ENCODE measurements around the gene PDC. TPM values are rescaled to one million over a fixed set of nuclear protein-coding genes. Genes with fewer than 3 reads are reported as not detected.

PDC gene
- total and polyA plus RNA-seq, 10 of the 15 experiments (the other 5 are each of a cell fraction or from before 2014, with no cell fraction given): 0.11 TPM; not detected in 9

DNA sequence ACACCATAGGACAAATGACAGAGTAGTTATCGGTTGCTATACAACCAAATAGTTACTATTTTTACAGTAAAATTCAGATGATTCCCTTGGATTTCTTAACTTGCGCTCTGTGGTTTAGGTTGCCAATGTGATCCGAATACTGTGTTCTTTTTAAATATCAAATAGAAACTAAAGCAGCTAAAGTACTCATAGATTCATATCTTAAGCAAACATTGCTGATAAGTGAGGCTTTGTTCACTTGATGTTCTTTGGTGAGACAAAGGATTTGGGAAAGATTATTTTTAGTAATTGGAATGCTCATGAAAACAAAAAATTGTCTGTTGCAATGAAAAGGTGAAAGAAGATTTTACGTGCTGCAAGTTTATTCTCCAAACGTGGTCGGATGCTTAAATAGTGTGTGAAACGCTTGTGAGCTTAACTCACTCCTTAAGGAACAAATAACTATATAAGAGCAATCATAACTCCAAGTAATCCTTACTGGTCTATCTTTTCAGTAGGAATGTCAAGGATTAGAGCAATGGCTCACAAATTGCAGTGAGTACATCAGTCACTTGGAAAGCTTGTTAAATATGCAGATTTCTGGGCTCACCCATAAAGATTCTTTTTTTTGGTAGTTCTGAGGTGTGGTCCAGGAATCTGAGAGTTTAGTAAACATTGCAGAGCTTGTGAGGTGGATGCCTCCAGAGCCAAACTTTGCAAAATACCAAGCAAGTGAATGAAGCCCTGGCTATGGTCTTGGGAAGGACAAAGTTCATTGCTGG, 31.8 kb upstream of the PDC start:
- FAIRE-seq (no peak), ATAC-seq (no peak), DNase-seq (ENCODE audit: low read depth, low spot score) (no peak)
- H3K36me3 ChIP-seq (ENCODE audit: control insufficient read depth in 2 of 2, insufficient read depth in 2 of 2, low read length in 1 of 2): no peaks in the 10 kb centered on the region
- intact Hi-C loops (cut with micrococcal nuclease; ENCODE audit: unreplicated experiment): no loop called here
- no peak overlapping the region for H3K9ac ChIP-seq (ENCODE audit: control insufficient read depth, insufficient read depth, low read length)
- TF ChIP-seq CEBPZ (IDR thresholded peaks at IDR 0.05; ENCODE audit: low read depth, low read length) (no peak), RFX5 (IDR thresholded peaks at IDR 0.05; ENCODE audit: low read depth, low read length) (no peak), POLR2AphosphoS5 (IDR thresholded peaks at IDR 0.05; ENCODE audit: low read length) (no peak), IKZF2 (IDR thresholded peaks at IDR 0.05) (no peak), DPF2 (IDR thresholded peaks at IDR 0.05) (no peak)
- peaks cover 4% of the 10 kb centered on the region; the same call in 1 of the 2 replicates for H3K4me1 ChIP-seq (ENCODE audit: control insufficient read depth, insufficient read depth, low read length)
- POLR2A ChIA-PET: no interaction called here
- no peak overlapping the region for H2AFZ ChIP-seq (ENCODE audit: control insufficient read depth, low read depth, low read length)
- H3K79me2 ChIP-seq (ENCODE audit: control insufficient read depth, insufficient read depth, low read length): no peaks in the 10 kb centered on the region
- no peak overlapping the region for H3K4me2 ChIP-seq (ENCODE audit: control insufficient read depth, insufficient read depth)
- RAD21 ChIA-PET (ENCODE audit: unreplicated experiment): no interaction called here
- SMC1A ChIA-PET (ENCODE audit: uncharacterized antibody, unreplicated experiment): interaction anchor here (0.9 kb wide), 1 partner anchor 9 kb away, joined by 3 read pairs; no protein-coding TSS in a partner anchor
- no TSS peak for BruUV-seq (replicated peaks)
- H3K9me3 ChIP-seq (replicated peaks; ENCODE audit: control insufficient read depth, insufficient read depth, low read length): no peaks in the 10 kb centered on the region
- H3K4me3 ChIP-seq: no peak overlapping the region
- H3K27ac ChIP-seq (ENCODE audit: control insufficient read depth, insufficient read depth): no peak overlapping the region
- CTCF ChIA-PET: no interaction called here
- H4K20me1 ChIP-seq (ENCODE audit: control insufficient read depth, insufficient read depth): no peaks in the 10 kb centered on the region
- in situ Hi-C loops (cut with MboI): no loop called here
- no peaks in the 10 kb centered on the region for H3K27me3 ChIP-seq (replicated peaks in 1 of 2; ENCODE audit: control insufficient read depth in 2 of 2, insufficient read depth in 2 of 2, low read length in 1 of 2)
- WGBS (ENCODE audit: insufficient coverage, insufficient replicate concordance, low lambda C conversion rate, missing lambda C conversion rate): 100% methylated on average over 7 of the region's 7 CpGs
